ENCODE results near the gene GPHN. TPM values are rescaled to one million over a fixed set of nuclear protein-coding genes. Genes with fewer than 3 reads are reported as not detected.

GPHN gene
- total and polyA plus RNA-seq, 2 of the 4 experiments (the other 2 are of a cell fraction), result 8.0 to 8.1 TPM

- no peak overlapping the region for H2AFZ ChIP-seq (replicated peaks; ENCODE audit: low read length, poor library complexity)
- no peak for ATAC-seq (ENCODE audit: low read depth)
- H2AK9ac ChIP-seq (replicated peaks; ENCODE audit: low read depth, low read length, poor library complexity), result no peak overlapping the region
- H3K9ac ChIP-seq (ENCODE audit: low read depth, low read length), result no peak overlapping the region
- WGBS, 2 experiments (ENCODE audit: extremely low coverage in 2 of 2, insufficient read length in 1 of 2), result no CpG with 5 or more reads among the region's 2 CpGs
- H3K23ac ChIP-seq (ENCODE audit: low read depth, low read length), result no peak overlapping the region
- no peaks in the 10 kb centered on the region for H4K20me1 ChIP-seq (ENCODE audit: insufficient read depth, low read length)
- no peak overlapping the region for H4K8ac ChIP-seq (ENCODE audit: low read depth in 2 of 2, low read length in 2 of 2)
- H3K4ac ChIP-seq (ENCODE audit: low read depth, low read length), result no peak overlapping the region
- H3K56ac ChIP-seq (ENCODE audit: extremely low read depth, insufficient read depth, low read length), result no peak overlapping the region
- no peak overlapping the region for H3K18ac ChIP-seq (ENCODE audit: low read depth, low read length)
- H4K91ac ChIP-seq (ENCODE audit: insufficient read depth, low read depth, low read length), result no peak overlapping the region
- no peaks in the 10 kb centered on the region for H3K36me3 ChIP-seq (ENCODE audit: control insufficient read depth, insufficient read depth, low read length)
- no peak for DNase-seq
- H3K9me3 ChIP-seq (ENCODE audit: control insufficient read depth, insufficient read depth, low read length), result no peaks in the 10 kb centered on the region
- H3K27me3 ChIP-seq (ENCODE audit: control insufficient read depth, insufficient read depth, low read length), result no peaks in the 10 kb centered on the region
- no peak overlapping the region for H3K4me2 ChIP-seq (ENCODE audit: low read depth, low read length)
- no peaks in the 10 kb centered on the region for H3K79me1 ChIP-seq (ENCODE audit: low read depth in 1 of 2, low read length in 2 of 2)
- H2BK5ac ChIP-seq (ENCODE audit: low read depth, low read length, poor library complexity, severe bottlenecking), result no peak overlapping the region
- dilution Hi-C loops (cut with HindIII; ENCODE audit: low sequenced_read_pairs, unreplicated experiment) (no loop called here), in situ Hi-C loops (cut with MboI; ENCODE audit: low sequenced_read_pairs) (no loop called here), intact Hi-C loops (cut with micrococcal nuclease) (no loop called here)
- H2AK5ac ChIP-seq (ENCODE audit: low read depth, low read length), result no peak overlapping the region
- POLR2A ChIA-PET (ENCODE audit: unreplicated experiment), result no interaction called here
- no peak overlapping the region for H3K14ac ChIP-seq (replicated peaks; ENCODE audit: low read depth, low read length)
- H3K4me1 ChIP-seq (ENCODE audit: control insufficient read depth, insufficient read depth, low read length), result no peaks in the 10 kb centered on the region
- H3K9me1 ChIP-seq (ENCODE audit: insufficient read depth, low read length), result no peaks in the 10 kb centered on the region
- no peak overlapping the region for H2BK15ac ChIP-seq (ENCODE audit: low read depth, low read length)
- TF ChIP-seq RAD21 (IDR thresholded peaks at IDR 0.05; ENCODE audit: low read length), result no peak
- TF ChIP-seq ELK1 (IDR thresholded peaks at IDR 0.05; ENCODE audit: borderline replicate concordance, low read depth, low read length), result no peak
- no peak for TF ChIP-seq CEBPB (IDR thresholded peaks at IDR 0.05; ENCODE audit: low read depth, low read length)
- TF ChIP-seq MAZ (IDR thresholded peaks at IDR 0.05; ENCODE audit: borderline replicate concordance, low read depth, low read length), result no peak
- no peak for TF ChIP-seq POLR2A (IDR thresholded peaks at IDR 0.05; ENCODE audit: low read depth, low read length)
- no peak for TF ChIP-seq BHLHE40 (IDR thresholded peaks at IDR 0.05; ENCODE audit: low read depth, low read length)
- no peak for TF ChIP-seq RFX5 (IDR thresholded peaks at IDR 0.05; ENCODE audit: low read depth, low read length)
- no peak for TF ChIP-seq USF2 (IDR thresholded peaks at IDR 0.05; ENCODE audit: low read depth, low read length)
- TF ChIP-seq NFE2L2 (IDR thresholded peaks at IDR 0.05; ENCODE audit: low read depth, low read length), result no peak
- TF ChIP-seq CHD1 (IDR thresholded peaks at IDR 0.05; ENCODE audit: low read depth, low read length), result no peak
- no peak for TF ChIP-seq MXI1 (IDR thresholded peaks at IDR 0.05; ENCODE audit: borderline replicate concordance, low read depth, low read length)
- no peak for TF ChIP-seq CTCF (conservative IDR thresholded peaks at IDR 0.05; ENCODE audit: low read depth, low read length)
- no peak for TF ChIP-seq FOS (IDR thresholded peaks at IDR 0.05; ENCODE audit: low read depth, low read length)
- TF ChIP-seq MAFK (IDR thresholded peaks at IDR 0.05; ENCODE audit: low read depth, low read length), result no peak
- no peak for TF ChIP-seq RCOR1 (IDR thresholded peaks at IDR 0.05; ENCODE audit: insufficient replicate concordance, low read length)
- no peak for TF ChIP-seq SMC3 (IDR thresholded peaks at IDR 0.05; ENCODE audit: low read depth, low read length)
- no peak overlapping the region for H3K4me3 ChIP-seq (ENCODE audit: insufficient read depth, low read depth, low read length)
- no peak overlapping the region for H2BK20ac ChIP-seq (ENCODE audit: low read depth, low read length)
- no TSS peak for BruUV-seq (replicated peaks)
- H4K5ac ChIP-seq (ENCODE audit: low read depth, low read length), result no peak overlapping the region
- CTCF ChIA-PET, result no interaction called here
- H3K27ac ChIP-seq (ENCODE audit: insufficient read depth, low read length), result no peak overlapping the region
- no peak overlapping the region for H2BK120ac ChIP-seq (ENCODE audit: low read depth, low read length)
Observed at GRCh38 chr14:66473223-66473622, 34.7 kb upstream of the GPHN start.
